HG02678 (cell line): ENCODE results near the gene GSG1L.

Experiments used
- ATAC-seq: cut with Tn5 transposase; IDR thresholded peaks from one replicate; pipeline ENCODE4 v1.9.1; 2021; ENCODE audit warnings: mild to moderate bottlenecking, moderate library complexity; ENCODE audit not compliant: unreplicated experiment

GSG1L gene

GRCh38 chr16:27801289-27801945 lies 262.1 kb downstream of the GSG1L start:
- no peak for ATAC-seq

- ATAC-seq = no peak
Observed at GRCh38 chr16:27800817-27801216, 262.7 kb downstream of the GSG1L start.

DNA sequence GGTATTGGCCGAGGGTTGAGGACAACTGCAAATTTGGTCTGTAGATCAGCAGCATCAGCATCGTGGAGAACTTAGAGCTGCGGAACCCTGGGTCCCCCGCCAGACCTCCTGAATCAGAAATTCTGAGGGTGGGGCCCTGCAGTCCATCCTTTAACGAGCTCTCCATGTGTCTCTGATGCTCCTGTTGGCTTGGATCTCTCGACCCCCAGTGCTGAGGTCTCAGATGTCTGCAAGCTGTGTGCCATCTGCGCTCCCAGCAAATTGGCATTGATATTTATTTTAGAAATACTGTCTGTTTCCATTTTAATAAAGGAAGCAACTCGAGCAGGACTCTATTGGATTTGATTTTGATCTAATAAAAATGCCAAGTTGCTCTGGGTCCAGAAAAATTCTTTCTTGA lies 263.6 kb downstream of the GSG1L start:
- no peak for ATAC-seq

- ATAC-seq = no peak
Observed at GRCh38 chr16:27798241-27798640, 265.3 kb downstream of the GSG1L start.

DNA sequence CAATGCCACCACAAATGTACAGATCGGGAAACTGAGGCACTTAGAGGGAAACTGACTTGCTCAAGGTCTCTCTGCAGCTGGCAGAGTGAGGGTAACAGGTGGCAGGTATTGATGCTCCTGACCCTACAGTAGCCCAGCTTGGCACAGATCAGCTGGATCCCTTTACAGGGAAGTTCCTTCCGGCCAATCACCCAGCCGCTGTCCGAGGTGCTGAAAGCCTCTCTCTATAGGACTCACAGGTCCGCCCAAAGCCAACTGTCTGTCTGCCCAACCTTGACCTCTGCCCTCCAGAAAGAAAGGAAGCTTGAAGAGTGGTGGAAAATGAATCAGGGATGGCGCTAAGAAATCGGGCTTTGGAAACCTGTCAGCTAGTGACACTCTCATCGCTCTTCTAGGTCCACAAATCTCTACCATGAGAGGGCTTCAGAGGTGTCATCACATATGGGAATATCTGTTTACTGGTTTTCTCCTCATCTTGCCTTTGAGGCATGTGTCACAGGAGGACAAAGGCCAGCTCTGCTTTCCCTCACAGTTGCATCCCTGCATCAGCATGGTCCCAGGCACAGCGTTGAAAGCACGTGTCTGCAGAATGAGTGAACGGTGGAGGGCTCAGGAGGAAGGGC lies 267.4 kb downstream of the GSG1L start:
- no peak for ATAC-seq

GRCh38 chr16:27793249-27793622 lies 270.3 kb downstream of the GSG1L start:
- ATAC-seq = no peak

- ATAC-seq = no peak
Observed at GRCh38 chr16:27792486-27793248, 270.8 kb downstream of the GSG1L start.

DNA sequence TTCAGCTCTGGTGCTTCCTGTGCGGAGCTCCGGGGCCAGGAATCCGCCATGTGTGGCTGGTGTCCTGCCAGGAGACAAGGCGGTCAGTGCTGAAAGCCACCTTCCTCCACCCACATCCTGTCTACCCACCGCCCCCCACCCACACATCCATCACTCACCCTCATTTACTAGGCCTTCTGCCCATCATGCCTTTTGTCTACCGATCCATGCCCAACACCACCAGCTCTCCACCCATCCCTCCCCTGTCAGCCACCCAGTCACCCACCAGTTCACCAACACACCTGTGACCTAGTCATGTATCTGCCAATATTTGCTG lies 272.2 kb downstream of the GSG1L start:
- no peak for ATAC-seq

DNA sequence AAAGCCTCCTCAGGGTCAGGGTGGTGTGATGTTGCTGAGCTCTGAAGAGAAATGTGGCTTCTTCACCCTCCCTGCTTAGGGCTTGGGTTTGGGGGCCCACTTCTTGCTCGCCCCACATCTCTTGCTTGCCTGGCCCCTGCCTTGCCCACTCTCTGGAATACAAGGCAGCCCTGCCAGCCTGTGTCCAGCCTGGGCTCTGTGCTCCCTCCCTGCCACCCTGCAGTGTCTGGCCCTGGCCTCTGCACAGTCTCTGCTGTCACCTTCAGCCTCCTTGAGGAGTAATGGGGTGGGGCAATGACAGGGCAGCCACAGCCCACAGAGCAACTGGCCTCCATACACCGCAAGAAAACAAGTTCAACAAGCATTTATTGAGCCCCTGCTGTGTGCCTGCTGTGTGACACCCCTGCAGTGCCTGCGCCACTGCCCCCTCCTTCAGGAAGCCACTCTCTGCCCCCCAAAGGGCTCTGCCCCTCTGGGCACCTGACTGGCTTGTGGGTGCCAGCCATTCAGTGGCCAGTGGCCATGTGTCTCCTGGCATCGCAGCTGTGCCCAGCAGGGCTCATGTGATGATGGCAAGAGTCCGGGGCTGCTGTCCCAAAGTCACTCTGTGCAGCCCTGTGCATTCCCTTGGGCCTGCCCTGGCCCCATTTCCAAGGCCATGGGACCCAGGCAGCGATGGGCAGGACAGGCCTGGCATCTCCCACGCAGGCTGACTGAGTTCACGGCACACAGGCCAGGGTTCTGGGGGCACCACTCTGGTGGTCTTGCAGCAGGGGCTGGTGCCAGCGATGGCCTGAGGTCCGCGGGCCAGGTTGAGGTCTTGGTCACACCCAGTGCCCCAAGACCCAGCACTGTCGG lies 272.7 kb downstream of the GSG1L start:
- ATAC-seq = no peak

DNA sequence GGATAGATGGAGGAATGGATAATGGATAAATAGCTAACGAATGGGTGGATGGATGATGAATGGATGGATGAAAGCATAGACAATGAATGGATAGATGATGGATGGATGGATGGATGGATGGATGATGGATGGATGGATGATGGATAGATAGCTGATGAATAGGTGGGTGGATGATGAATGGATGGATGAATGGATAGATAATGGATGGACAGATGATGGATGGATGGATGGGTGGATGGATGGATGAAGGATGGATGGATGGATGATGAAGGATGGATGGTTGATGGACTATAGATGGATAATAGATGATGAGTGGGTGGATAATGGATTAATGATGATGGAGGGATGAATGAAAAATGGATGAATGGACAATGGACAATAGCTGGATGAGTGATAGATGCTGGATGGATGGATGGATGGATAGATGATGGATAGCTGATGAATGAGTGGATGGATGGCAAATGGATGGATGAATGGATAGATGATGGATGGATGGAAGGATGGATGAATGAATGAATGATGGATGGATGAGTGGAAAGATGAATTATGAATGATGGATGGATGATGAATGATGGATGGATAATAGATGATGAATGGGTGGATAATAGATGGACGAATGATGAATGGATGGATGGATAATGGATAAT lies 273.8 kb downstream of the GSG1L start:
- ATAC-seq = no peak

GRCh38 chr16:27789150-27789549 lies 274.4 kb downstream of the GSG1L start:
- ATAC-seq = no peak

- ATAC-seq = no peak
Observed at GRCh38 chr16:27787665-27788064, 275.8 kb downstream of the GSG1L start.

DNA sequence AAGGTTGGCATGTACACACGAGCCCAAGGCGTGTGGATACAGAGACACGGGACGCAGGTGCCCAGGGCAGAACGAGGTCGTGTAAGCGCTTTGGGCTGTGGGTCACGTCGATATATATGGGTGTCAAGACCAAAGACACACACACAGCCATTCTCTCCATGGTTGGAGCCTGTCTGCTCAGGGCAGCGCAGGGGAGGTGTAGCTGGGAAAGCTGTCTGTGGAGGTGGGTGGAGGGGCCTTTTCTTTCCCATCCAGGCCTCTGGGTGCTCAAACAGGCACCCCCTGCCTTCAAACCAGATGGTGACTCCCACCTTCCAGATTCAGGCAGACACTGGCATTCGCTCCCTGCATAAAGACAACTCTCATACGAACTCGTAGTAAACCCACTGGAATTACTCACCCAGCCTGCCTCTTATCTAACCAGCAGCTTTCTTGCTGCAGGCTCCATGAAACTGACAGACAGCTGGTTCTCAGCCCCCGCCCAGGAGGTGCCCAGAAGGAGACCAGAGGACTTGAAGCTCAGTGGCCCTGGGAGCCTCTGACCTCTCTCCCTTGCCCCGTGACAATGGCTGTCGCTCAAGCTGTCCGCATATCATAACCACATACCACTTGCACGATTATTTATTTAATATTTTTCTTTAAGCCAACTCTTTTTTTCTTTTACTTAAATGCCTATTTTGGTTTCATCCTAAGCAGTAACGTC lies 276.4 kb downstream of the GSG1L start:
- no peak for ATAC-seq

DNA sequence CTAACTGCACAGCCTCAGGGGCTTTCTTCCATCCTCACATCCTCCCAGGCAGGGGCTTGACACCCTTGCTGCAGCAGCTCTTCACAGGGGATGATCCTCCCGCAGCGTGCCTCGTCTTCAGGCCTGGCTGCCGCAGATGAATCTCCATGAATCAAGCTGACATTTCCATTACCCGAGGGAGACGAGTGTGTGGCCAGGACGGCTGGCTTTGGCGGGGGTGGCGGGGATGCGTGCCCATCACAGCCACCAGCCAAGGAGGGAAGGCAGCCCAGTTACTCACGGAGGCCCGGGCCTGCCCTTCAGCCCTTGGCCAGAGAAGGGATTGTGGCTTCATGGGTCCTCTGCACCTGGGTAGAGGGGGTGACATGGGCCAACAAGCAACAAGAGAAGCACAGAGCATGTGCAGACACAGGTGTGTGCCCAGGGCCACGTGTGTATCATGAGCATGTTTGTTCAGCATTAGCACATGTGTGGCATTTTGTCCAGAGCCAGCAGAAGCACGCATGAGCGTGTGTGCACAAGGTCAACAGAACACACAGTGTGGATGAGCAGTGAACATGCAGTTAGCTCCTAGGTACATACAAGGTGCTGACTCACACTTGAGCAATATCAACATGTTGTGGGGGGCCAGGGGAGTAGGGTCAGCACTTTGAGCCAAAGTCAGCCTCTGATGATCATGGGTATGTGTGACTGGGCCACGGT lies 277.1 kb downstream of the GSG1L start:
- no peak for ATAC-seq

DNA sequence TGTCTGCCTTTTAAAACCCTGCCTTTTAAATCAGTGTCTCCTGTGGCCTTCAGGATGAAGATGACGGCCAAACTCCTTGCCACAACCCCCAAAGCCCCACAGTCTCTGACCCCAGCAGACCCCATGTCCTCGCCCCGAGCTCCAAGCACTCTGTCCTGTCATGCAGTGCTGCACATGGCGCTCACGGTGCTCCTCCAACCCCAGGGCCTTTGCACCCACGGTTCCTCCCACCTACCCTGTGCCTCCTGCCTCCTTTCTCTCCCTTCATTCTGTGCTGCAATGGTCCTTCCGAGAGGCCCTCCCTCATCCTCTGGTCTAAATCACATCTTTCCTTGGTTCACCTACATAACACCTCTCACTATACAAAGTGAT lies 278.2 kb downstream of the GSG1L start:
- no peak for ATAC-seq

- no peak for ATAC-seq
Observed at GRCh38 chr16:27784351-27785306, 278.9 kb downstream of the GSG1L start.

- ATAC-seq = no peak
Observed at GRCh38 chr16:27781981-27782880, 281.3 kb downstream of the GSG1L start.

GRCh38 chr16:27781195-27781524 lies 282.4 kb downstream of the GSG1L start:
- ATAC-seq = no peak
